ENCODE results near the gene RPL10.

- TF ChIP-seq CTCF (IDR thresholded peaks at IDR 0.05; ENCODE audit: low read length) (no peak), EZH2 (IDR thresholded peaks at IDR 0.05; ENCODE audit: borderline replicate concordance, low read length) (no peak)
Observed at GRCh38 chrX:154352012-154352401, 46.2 kb upstream of the RPL10 start.

All from OCI-LY1 (cell line).